Midbrain (tissue), 1 donor: ENCODE measurements around the gene GLTP.
"Not testable (repeated sequence)": the region's sequence is repeated elsewhere in the genome, so short reads cannot be mapped to it uniquely, and the experiment has no call there.

Experiments used
- DNase-seq: peaks from one replicate; lab custom pipeline; 2025; lab: John Stamatoyannopoulos, UW

Gene GLTP

GRCh38 chr12:109880043-109880931 lies at the start of gene GLTP:
Gene GLTP, minus strand, starts transcription at chr12:109880541. Its CDS starts 167 bp downstream, at chr12:109880374.
- peak; percentile 85 for DNase-seq

GRCh38 chr12:109929326-109929725 lies 49.0 kb upstream of the GLTP start:
- not testable (repeated sequence) for DNase-seq

- no peak for DNase-seq
These were observed 47.8 kb upstream of the GLTP start for GRCh38 chr12:109928058-109928656.

- DNase-seq = no peak
These were observed 47.3 kb upstream of the GLTP start for GRCh38 chr12:109927622-109928021.

- no peak for DNase-seq
These were observed 46.3 kb upstream of the GLTP start for GRCh38 chr12:109926488-109927210.

GRCh38 chr12:109926016-109926415 lies 45.7 kb upstream of the GLTP start:
- DNase-seq = no peak

GRCh38 chr12:109925185-109925840 lies 45.0 kb upstream of the GLTP start:
- no peak for DNase-seq

- no peak for DNase-seq
These were observed 43.3 kb upstream of the GLTP start for GRCh38 chr12:109923481-109924245.

GRCh38 chr12:109923038-109923437 lies 42.7 kb upstream of the GLTP start:
- no peak for DNase-seq

GRCh38 chr12:109921982-109922381 lies 41.6 kb upstream of the GLTP start:
- DNase-seq = no peak

- DNase-seq = no peak
These were observed 40.0 kb upstream of the GLTP start for GRCh38 chr12:109920261-109920780.

GRCh38 chr12:109919456-109919855 lies 39.1 kb upstream of the GLTP start:
- DNase-seq = no peak

- no peak for DNase-seq
These were observed 35.7 kb upstream of the GLTP start for GRCh38 chr12:109916045-109916444.

- DNase-seq = no peak
These were observed 35.1 kb upstream of the GLTP start for GRCh38 chr12:109915171-109916040.

GRCh38 chr12:109914461-109914860 lies 34.1 kb upstream of the GLTP start:
- no peak for DNase-seq

- DNase-seq = no peak
These were observed 32.5 kb upstream of the GLTP start for GRCh38 chr12:109912855-109913321.

- DNase-seq = no peak
These were observed 30.6 kb upstream of the GLTP start for GRCh38 chr12:109910969-109911348.

- DNase-seq = no peak
These were observed 30.1 kb upstream of the GLTP start for GRCh38 chr12:109910254-109910968.

- no peak for DNase-seq
These were observed 25.0 kb upstream of the GLTP start for GRCh38 chr12:109905301-109905700.
